Smooth muscle cell (in vitro differentiated cells): ENCODE data around the gene CSNK1G1. TPM values are rescaled to one million over a fixed set of nuclear protein-coding genes. Genes with fewer than 3 reads are reported as not detected.

Source experiments
- DNase-seq: peaks from one replicate; lab custom pipeline; 2025; ENCODE audit not compliant: unreplicated experiment; lab: John Stamatoyannopoulos, UW
- H2AFZ ChIP-seq: fragments of 200-600 bp; sonication (generic); 2 replicates; pipeline ENCODE4 v1.6.0; 2016; ENCODE audit warnings: antibody characterized with exemption, low read depth, mild to moderate bottlenecking
- H3F3A ChIP-seq: fragments of 200-600 bp; sonication (generic); 2 replicates; pipeline ENCODE4 v1.6.0; 2017; ENCODE audit warnings: antibody characterized with exemption, low read depth
- H3K27ac ChIP-seq: fragments of 200-600 bp; sonication (generic); 2 replicates; pipeline ENCODE4 v1.5.1; 2016; ENCODE audit warnings: low read depth, mild to moderate bottlenecking
- H3K27me3 ChIP-seq: fragments of 200-600 bp; sonication (generic); 2 replicates; pipeline ENCODE4 v1.6.1; 2016; ENCODE audit warnings: low read depth, mild to moderate bottlenecking
- H3K36me3 ChIP-seq: fragments of 200-600 bp; sonication (generic); 2 replicates; pipeline ENCODE4 v1.5.1; 2016; ENCODE audit warnings: low read depth
- H3K4me1 ChIP-seq: fragments of 200-600 bp; sonication (generic); 2 replicates; pipeline ENCODE4 v1.5.1; 2016; ENCODE audit warnings: low read depth
- H3K4me2 ChIP-seq: fragments of 200-600 bp; sonication (generic); 2 replicates; pipeline ENCODE4 v1.6.0; 2016; ENCODE audit warnings: mild to moderate bottlenecking
- H3K4me3 ChIP-seq: fragments of 200-600 bp; sonication (generic); 2 replicates; pipeline ENCODE4 v1.5.1; 2016; ENCODE audit warnings: mild to moderate bottlenecking
- H3K79me2 ChIP-seq: fragments of 200-600 bp; sonication (generic); 2 replicates; pipeline ENCODE4 v1.6.0; 2016; ENCODE audit warnings: low read depth, mild to moderate bottlenecking
- H3K9ac ChIP-seq: fragments of 200-600 bp; sonication (generic); 2 replicates; pipeline ENCODE4 v1.6.0; 2016; ENCODE audit warnings: low read depth
- H3K9me3 ChIP-seq: fragments of 200-600 bp; sonication (generic); replicated peaks from 2 replicates; pipeline ENCODE4 v1.5.1; 2016; ENCODE audit warnings: low read depth
- H4K20me1 ChIP-seq: fragments of 200-600 bp; sonication (generic); 2 replicates; pipeline ENCODE4 v1.6.0; 2016; ENCODE audit warnings: low read depth
- WGBS: methylation state at CpG from one replicate; pipeline ENCODE4 v1.1.7; 2016; ENCODE audit warnings: low lambda C conversion rate; 5-methylcytosine and 5-hydroxymethylcytosine counted together
- polyA plus RNA-seq: library from polyadenylated mRNA; unstranded; fragments of >200 nt; fragmentation: Nextera tagmentation; extraction: Ambion mirVana; gene quantifications from 2 replicates; pipeline ENCODE4 v1.2.1, GENCODE V29; 2016
- total RNA-seq: library from RNA; depleted of rRNA; stranded (reverse); fragments of >200 nt; gene quantifications from 2 replicates; pipeline ENCODE4 v1.2.3, GENCODE V29; 2014
- TF ChIP-seq, protein P1 (sequence below): fragments of 200-600 bp; sonication (generic); IDR thresholded peaks from 2 replicates; pipeline ENCODE4 v1.5.1; 2017; ENCODE audit warnings: borderline replicate concordance, mild to moderate bottlenecking, antibody characterized with exemption; ENCODE audit not compliant: insufficient read depth, poor library complexity, severe bottlenecking

The CSNK1G1 gene
- total and polyA plus RNA-seq, 2 experiments from 2014 or later, result 12.8 to 23.2 TPM

DNA sequence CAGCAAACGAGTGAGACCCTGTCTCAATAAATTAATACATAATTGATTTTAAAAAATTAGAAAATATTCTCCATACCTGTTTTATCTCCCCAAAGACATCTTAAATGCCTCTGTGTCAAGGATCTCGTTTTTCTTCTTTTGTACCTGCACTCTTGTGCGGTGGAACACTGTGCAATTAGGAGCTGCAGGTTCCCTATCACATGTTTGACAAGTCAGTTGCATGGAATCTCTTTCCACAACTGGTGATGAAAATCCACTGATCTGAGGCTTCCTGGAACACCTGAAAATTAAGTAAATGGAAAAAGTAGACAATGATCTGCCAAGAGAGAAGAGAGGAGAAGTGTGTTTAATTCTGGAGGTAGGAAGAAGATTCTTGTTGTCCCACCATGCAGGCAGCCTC, 207.4 kb downstream of the CSNK1G1 start:
- Histone ChIP-seq H3K36me3 (no peaks in the 10 kb centered on the region), H3K9me3 (no peaks in the 10 kb centered on the region), H3K79me2 (no peaks in the 10 kb centered on the region), H3K4me3 (no peak overlapping the region), H3K4me1 (peaks cover 7% of the 10 kb centered on the region), H3K4me2 (no peak overlapping the region), H4K20me1 (peaks cover 12% of the 10 kb centered on the region), H3F3A (peaks cover 8% of the 10 kb centered on the region), H3K27me3 (peaks cover 22% of the 10 kb centered on the region), H3K9ac (no peak overlapping the region), H2AFZ (no peak overlapping the region), H3K27ac (no peak overlapping the region)
- TF ChIP-seq, protein P1, sequence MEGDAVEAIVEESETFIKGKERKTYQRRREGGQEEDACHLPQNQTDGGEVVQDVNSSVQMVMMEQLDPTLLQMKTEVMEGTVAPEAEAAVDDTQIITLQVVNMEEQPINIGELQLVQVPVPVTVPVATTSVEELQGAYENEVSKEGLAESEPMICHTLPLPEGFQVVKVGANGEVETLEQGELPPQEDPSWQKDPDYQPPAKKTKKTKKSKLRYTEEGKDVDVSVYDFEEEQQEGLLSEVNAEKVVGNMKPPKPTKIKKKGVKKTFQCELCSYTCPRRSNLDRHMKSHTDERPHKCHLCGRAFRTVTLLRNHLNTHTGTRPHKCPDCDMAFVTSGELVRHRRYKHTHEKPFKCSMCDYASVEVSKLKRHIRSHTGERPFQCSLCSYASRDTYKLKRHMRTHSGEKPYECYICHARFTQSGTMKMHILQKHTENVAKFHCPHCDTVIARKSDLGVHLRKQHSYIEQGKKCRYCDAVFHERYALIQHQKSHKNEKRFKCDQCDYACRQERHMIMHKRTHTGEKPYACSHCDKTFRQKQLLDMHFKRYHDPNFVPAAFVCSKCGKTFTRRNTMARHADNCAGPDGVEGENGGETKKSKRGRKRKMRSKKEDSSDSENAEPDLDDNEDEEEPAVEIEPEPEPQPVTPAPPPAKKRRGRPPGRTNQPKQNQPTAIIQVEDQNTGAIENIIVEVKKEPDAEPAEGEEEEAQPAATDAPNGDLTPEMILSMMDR, result no peak
- WGBS, result 82% methylated on average over 3 of the region's 3 CpGs
- no peak for DNase-seq

DNA sequence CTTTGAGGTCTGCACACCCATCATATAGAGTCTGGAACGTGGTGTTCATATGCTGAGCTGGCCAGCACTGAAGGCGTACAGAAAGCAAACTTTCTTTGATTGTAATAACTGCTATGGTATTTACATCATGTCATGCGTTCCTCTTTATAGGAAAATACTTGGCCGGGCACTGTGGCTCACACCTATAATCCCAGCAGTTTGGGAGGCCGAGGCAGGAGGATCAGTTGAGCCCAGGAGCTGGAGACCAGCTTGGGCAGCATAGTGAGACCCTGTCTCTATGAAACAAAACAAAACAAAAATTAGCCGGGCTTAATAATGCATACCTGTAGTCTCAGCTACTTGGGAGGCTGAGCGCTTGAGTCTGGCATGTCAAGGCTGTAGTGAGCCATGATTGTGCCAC, 207.8 kb downstream of the CSNK1G1 start:
- no peak for DNase-seq
- H3K4me1 ChIP-seq, result peaks cover 7% of the 10 kb centered on the region
- H3K27me3 ChIP-seq, result peaks cover 19% of the 10 kb centered on the region
- no peak overlapping the region for H2AFZ ChIP-seq
- H3K36me3 ChIP-seq, result no peaks in the 10 kb centered on the region
- no peak overlapping the region for H3K9ac ChIP-seq
- TF ChIP-seq, protein P1, result no peak
- no peaks in the 10 kb centered on the region for H3K79me2 ChIP-seq
- peaks cover 8% of the 10 kb centered on the region for H3F3A ChIP-seq
- H4K20me1 ChIP-seq, result peaks cover 9% of the 10 kb centered on the region
- no peak overlapping the region for H3K27ac ChIP-seq
- no peak overlapping the region for H3K4me3 ChIP-seq
- no peak overlapping the region for H3K4me2 ChIP-seq
- no peaks in the 10 kb centered on the region for H3K9me3 ChIP-seq
- 97% methylated on average over 7 of the region's 7 CpGs for WGBS

DNA sequence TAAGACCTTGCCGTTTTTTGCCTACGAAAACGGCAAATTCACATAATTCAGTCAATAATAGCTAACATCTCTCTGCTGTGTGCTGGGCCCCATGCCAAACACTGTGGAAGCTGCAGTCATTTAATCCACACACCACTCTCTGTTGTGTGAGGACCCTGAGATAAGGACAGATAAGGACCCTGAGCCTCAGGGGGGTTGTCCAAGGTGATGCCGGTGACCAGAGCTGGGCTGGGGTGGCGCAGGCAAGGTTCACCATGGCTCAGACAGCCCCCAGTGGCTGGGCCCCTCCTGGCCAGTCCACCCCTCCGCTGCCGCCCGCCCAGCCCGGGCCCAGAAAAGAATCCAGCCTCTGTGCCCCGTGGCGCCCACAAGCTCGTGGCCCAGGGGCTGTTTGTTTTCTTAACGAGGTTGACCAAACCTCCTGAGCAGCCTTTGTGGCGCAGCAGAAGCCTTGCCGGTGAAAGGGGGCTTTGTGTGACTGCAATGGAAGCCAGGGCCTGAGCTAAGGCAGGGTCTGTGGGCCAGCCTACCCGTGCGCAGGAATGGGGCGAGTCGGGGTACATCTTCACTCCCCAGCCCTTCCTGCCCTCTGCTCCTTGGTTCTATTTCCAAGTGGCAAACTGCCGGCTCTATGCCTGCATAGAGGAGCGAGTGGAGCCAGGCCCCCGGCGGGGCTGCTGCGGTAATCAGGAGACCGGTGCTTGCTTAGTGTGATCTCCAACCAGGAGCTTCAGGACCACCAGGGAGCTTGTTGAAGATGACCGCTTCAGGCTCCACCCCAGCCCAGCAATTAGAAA, 208.9 kb downstream of the CSNK1G1 start:
- Histone ChIP-seq H4K20me1 (no peaks in the 10 kb centered on the region), H2AFZ (no peak overlapping the region), H3K9ac (no peak overlapping the region), H3K27ac (no peak overlapping the region), H3K4me2 (no peak overlapping the region), H3F3A (no peaks in the 10 kb centered on the region), H3K9me3 (no peaks in the 10 kb centered on the region), H3K4me3 (no peak overlapping the region), H3K27me3 (peaks cover 9% of the 10 kb centered on the region), H3K36me3 (no peaks in the 10 kb centered on the region), H3K79me2 (no peaks in the 10 kb centered on the region), H3K4me1 (peaks cover 1% of the 10 kb centered on the region)
- TF ChIP-seq, protein P1, result no peak
- WGBS, result 91% methylated on average over 26 of the region's 26 CpGs
- no peak for DNase-seq

DNA sequence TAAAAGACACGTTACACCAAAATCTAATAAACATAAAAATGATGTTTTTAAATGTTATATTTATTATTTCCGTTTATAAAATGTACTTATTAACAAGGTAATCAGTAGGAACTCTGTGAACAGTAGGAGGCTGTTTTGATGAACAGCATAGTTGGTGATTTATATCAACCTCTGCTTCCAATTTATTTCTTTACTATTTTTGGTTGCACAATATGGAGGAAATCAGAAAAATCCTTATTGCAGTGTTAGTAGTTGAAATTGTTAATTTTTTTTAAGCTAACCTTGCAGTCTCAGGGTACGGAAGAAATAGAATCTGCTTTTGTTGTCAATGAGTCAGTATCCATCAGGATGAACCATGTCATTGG, 209.5 kb downstream of the CSNK1G1 start:
- Histone ChIP-seq H3K9ac (no peak overlapping the region), H3K9me3 (no peaks in the 10 kb centered on the region), H3K79me2 (no peaks in the 10 kb centered on the region), H4K20me1 (no peaks in the 10 kb centered on the region), H3K4me1 (no peaks in the 10 kb centered on the region), H3K36me3 (no peaks in the 10 kb centered on the region), H3K27me3 (peaks cover 3% of the 10 kb centered on the region), H3K27ac (no peak overlapping the region), H2AFZ (no peak overlapping the region), H3F3A (no peaks in the 10 kb centered on the region), H3K4me2 (no peak overlapping the region), H3K4me3 (no peak overlapping the region)
- WGBS, result 96% methylated on average over 3 of the region's 3 CpGs
- TF ChIP-seq, protein P1, result no peak
- DNase-seq, result no peak
